Caki2 (cell line): ENCODE data around the gene APCDD1. TPM values are rescaled to one million over a fixed set of nuclear protein-coding genes. Genes with fewer than 3 reads are reported as not detected.

Source experiments
- DNase-seq: peaks from one replicate; pipeline ENCODE4 v3.0.0-alpha.2; 2015; ENCODE audit warnings: low read depth
- in situ Hi-C: cut with HindIII; loops from 2 replicates; pipeline ENCODE4 v1.10.0; 2016; ENCODE audit warnings: low sequenced_read_pairs, low pct_unique_long_range_greater_than_20kb, mixed read lengths
- total RNA-seq: library from RNA; depleted of rRNA; stranded (reverse); fragments of >200 nt; shearing (Covaris generic); gene quantifications from 2 replicates; pipeline ENCODE4 v1.2.3, GENCODE V29; 2014; ENCODE audit warnings: low replicate concordance

APCDD1 gene
- total RNA-seq, 1 experiment from 2014 or later: not detected

DNA sequence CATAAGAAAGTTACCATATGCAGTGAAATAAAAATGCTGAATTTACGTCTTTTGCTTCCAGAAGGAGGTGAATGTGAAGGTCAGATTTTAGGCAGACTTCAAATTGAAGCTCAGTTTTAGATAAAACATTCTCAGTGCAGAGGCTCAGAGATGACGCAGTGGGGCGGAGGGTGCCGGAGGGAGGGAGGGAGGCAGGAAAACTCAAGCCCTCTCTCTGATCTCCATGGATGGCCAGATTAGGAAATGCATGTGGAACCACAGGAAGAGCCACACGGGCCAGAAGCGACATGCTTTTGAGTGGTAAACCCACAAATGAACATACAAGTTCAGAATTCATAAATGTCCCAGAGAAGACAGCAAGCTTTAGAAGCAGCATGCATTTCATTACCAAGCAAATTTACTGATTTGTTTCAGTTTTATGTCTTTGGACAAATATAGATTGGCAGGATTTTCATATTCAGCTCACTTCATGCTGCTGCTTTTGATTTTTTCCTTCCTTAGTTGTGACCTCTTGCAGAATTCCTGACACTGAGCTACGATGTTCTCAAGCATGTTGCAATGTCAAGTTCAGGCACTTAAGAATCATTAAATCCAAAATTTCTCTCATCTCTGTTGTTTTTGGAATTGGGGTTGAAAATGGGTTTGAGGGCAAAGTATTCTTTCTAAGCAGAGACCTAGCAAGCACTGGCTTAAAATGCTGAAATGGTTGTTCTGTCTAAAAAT is 29.7 kb upstream of the APCDD1 start:
- in situ Hi-C loops: no loop called here
- no peak for DNase-seq

DNA sequence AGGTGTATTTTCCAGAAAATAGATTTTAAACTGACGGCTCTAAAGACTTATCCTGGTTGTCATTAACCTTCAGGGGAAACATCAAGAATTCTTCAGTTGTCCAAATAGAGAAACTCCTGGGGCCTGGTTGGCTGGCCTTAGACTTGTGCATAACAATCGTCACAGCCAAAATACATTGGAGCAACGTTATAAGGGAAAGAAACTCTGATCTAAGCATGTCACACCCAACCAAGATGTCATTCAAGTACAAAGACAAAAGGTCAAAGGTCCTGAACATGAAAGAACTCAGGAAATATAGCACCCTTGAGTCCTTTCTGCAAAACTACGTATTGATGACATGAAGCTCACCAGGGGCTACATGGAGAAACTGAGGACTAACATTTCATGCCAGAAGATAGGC is 23.8 kb upstream of the APCDD1 start:
- in situ Hi-C loops: no loop called here
- DNase-seq: no peak

DNA sequence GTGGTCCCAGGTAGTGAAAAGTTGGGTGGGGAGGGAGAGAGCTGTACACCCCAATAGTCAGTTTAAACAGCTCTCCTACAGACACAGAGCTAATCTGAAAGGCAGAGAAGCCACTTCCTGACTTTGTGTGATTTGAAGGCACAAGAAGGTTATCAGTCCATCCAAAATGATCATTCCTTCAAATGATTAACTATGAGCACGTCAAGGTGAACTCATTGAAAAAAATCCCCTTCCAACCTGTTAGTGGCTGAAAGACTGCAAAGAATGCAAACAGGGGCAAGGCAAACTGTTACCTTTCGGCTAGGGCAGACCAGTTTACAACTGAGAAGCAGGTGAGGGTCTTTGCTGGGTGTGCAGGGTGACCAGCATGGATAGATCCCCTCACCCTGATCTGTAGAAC is 22.8 kb upstream of the APCDD1 start:
- DNase-seq: no peak
- in situ Hi-C loops: no loop called here

DNA sequence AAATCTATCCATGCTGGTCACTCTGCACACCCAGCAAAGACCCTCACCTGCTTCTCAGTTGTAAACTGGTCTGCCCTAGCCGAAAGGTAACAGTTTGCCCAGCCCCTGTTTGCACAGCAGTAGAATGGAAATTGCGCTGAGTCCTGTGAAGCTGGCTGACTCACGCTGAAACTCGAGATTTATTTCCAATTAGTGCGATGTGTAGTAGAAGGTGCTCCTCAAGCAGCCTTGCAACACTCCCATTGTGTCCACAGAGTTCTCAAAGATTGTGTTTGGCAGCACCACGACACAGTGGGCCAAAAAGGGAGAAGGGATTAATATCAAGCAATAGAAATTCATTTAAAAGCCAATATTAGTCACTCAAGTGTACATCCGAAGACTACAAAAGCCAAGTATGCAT is 21.7 kb upstream of the APCDD1 start:
- in situ Hi-C loops: no loop called here
- no peak for DNase-seq

DNA sequence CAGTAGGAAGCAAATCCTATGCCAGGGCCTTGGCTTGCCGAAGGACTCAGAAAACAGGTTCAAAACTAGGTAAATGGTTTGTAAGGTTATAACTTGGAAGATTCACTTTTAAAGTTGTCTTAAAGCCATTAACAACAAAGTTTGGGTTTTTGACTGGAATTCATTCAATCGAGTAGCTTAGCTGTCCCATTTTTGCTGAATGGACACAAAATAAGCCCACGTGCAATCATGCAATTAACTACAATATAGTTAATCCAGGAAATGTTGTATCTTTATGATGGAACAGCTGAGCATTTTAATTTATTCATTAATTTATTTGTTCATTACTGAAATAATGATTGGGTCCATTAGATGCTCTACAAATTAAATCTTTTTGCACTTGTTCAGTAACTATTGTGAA is 18.3 kb upstream of the APCDD1 start:
- DNase-seq: no peak
- in situ Hi-C loops: no loop called here

DNA sequence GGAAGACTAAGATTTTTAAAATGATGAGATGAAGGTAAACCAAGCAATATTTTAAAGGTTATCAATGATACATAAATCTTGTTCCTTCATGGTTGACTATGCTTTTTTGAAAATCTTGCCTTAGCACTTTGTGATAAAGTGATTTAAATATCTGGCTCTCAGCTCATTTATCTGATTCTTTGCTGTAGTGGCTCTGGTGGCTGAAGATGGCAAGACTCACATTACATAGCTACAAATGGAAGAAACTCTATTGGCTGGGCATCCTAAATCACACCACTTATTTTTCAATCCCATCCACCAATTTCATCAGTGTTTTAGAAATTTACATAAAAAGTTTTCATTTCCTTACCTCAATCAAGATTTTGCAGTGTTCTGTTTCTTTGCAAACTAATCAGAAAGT is 16.6 kb upstream of the APCDD1 start:
- DNase-seq: no peak
- in situ Hi-C loops: no loop called here

DNA sequence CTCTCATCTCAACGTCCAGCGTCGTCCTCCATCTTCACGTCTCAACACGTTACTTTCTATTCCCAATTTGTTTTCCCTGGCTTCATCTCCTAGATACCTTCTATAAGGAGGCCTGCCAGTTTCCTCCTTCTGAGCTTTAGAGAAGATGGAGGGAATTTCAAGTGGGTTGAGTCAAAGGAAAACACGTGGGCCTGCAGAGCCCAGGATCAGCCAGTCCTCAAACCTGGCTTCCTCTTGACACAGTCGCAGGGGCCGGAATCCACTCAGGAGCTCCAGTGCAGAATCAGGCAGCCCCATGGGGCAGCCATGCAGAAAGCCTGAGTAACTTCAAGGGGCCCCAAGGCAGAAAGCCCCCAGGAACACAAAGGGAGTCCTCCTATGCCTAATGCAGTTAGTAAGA is 14.5 kb upstream of the APCDD1 start:
- in situ Hi-C loops: no loop called here
- no peak for DNase-seq

DNA sequence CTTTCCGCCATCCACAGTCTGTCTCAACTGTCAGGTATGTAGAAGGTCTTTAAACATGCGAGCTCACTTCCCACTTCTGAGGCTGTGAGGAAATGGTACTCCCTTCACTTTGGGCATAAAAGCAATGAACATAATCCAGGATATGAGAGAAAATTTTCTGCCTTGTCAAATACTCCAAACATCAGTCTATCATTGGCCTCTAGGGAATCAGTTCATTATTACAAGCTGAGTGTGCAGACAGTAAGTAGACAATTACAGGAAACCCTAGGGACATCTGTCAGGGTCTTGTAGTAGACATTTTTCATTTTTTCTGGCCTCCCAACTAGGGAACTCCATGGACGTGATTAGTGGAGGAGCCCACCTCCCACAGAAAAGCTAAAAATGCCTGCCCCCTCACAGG is 13.6 kb upstream of the APCDD1 start:
- in situ Hi-C loops: no loop called here
- DNase-seq: no peak

DNA sequence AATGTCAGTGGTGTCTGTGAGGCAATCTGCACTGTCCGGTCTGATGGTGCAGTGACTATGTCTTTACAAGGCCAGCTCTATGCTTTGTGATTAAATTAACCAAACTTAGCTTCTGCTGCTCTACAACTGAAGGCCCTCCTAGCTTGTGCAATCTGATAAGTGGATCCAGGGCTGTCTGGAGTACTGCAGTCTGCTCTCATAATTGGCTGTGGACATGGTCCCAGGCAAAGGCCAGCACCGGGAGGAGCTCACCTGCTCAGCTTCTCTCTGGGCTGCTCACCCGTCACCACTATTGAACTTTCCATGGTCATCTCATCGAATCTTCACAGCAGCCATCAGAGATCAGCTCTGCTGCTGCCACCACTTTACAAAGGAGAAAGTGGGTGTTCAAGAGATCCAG is 13.0 kb upstream of the APCDD1 start:
- in situ Hi-C loops: no loop called here
- no peak for DNase-seq

DNA sequence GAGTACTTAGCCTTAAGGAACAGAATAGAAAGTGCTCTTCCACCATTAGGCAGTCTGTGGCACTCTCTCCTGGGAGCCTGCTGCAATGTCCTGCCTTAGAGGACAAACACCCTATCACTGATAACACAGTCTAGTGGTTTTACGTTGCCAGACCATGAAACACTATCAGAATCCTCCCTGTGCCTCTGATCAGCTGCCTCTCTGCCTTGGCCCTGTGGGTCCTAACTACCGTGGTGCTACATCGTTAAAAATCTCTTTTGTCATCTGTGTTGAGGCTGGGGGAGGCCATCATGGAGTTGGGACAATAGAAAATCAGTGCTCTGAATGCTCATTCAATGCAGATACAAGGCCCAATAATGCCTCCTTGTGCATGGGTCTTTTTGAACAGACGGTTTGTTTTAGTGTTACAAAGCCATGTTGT is 11.9 kb upstream of the APCDD1 start:
- in situ Hi-C loops: no loop called here
- DNase-seq: no peak

DNA sequence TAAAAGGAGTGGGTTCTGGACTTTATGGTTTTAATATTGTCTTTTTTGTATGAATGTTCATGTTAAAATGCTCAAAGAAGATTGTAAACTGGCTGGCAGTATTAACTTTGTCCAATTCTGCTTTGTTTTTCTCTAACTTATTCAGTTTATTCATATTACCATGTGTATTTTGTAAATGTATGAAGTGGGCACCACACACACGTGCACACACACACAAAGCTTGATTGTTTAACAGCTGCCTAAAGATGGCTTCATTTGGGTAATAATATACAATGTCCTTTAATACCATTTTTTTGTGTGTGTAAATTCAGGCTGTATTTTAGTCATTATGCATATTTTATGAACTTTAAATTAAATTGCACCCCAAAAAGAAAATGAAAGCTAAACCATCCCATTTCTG is 11.4 kb upstream of the APCDD1 start:
- no peak for DNase-seq
- in situ Hi-C loops: no loop called here

DNA sequence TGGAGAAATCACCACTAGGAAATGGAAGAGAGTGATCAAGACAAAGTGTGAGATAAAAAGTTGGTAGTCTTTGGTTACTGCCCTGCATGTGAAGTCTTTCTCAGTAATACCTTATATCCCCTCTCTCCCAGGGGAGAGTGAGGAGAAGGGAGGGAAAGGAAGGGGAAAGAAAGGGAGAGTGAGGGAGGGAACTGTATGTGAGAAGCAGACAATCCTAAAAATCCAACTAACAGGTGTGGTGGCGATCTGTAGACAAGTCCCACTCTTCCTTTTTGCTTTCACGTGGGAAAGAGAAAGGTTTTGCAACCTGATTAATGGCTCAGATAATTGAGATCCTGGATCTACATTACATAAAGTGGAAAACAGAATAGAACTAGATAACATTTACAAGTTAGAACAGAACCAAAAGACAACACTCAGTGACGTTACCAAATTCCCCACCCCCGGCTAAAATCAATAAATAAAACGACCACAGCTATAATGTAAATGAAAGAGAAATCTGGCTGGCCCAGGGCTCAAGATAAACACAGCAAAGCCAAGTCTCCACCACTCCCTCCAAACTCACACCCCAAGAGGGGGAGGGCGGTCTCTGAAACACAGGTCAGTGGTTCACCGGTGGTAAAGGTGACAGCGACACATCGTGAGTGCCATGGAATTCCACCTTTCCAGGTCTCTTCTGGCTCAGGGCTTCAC is 10.0 kb upstream of the APCDD1 start:
- in situ Hi-C loops: no loop called here
- DNase-seq: no peak

DNA sequence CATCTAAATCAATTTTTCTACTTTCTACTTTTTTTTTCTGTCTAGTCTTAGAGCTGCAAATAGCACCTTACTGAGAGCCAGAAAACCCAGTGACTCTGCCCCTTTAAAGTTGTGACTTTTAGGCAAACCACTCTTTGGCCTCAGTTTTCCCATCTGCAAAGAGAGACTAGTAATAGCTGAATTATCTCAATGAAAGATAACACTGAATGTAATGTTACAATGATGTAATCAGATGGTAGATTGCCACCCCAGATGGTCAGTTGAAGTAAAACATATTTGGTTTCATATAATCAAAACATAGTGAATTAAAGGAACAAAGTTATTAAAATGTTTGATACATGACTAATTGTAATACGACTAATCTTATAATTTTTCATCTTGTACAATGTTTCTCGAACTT is 5.0 kb upstream of the APCDD1 start:
- in situ Hi-C loops: no loop called here
- DNase-seq: no peak

DNA sequence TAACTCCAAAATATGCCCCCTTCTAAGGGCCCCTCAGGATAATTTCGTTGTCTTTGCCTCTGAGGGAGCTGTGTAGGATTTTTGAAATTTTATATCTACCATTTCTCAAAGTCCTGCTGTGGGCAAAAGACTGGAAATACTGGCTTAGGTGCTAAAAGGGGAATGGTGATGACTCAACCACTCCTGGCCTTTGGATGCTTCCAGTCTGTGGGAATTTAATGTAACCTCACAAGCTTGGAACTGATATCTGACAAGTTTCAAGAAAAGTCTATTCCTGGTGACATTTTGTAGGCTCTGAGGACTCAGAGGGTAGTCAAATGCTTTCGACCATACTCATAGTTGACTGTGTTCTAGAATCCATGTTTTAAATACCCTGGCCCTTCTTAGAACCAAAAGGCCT is 3.4 kb upstream of the APCDD1 start:
- in situ Hi-C loops: no loop called here
- no peak for DNase-seq

DNA sequence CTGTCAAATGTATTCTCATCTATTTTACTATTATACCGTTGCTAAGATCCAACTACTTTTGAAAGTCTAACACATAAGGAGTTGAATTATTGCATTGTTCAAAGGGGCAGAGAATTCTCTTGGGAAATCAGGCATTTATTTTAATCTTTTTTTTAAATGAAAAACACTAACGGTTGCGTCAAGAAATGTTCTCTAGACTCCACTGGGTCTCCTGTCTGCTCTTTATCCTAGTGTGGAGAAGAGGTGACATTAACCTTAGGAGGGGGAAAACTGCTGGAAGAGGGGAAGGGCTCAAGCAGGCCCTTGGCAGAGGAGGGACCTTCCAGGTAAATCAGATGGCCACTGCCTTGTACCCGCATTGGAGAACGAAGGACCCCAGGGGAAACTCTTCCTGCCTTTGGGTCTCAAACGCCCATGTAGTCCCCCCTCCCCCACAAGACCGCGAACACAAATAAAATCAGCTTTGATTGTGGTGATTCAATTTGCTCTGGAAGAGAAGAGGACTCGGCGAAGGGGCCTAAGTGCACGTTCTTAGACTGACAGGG is 1.1 kb upstream of the APCDD1 start:
- no peak for DNase-seq
- in situ Hi-C loops: no loop called here

DNA sequence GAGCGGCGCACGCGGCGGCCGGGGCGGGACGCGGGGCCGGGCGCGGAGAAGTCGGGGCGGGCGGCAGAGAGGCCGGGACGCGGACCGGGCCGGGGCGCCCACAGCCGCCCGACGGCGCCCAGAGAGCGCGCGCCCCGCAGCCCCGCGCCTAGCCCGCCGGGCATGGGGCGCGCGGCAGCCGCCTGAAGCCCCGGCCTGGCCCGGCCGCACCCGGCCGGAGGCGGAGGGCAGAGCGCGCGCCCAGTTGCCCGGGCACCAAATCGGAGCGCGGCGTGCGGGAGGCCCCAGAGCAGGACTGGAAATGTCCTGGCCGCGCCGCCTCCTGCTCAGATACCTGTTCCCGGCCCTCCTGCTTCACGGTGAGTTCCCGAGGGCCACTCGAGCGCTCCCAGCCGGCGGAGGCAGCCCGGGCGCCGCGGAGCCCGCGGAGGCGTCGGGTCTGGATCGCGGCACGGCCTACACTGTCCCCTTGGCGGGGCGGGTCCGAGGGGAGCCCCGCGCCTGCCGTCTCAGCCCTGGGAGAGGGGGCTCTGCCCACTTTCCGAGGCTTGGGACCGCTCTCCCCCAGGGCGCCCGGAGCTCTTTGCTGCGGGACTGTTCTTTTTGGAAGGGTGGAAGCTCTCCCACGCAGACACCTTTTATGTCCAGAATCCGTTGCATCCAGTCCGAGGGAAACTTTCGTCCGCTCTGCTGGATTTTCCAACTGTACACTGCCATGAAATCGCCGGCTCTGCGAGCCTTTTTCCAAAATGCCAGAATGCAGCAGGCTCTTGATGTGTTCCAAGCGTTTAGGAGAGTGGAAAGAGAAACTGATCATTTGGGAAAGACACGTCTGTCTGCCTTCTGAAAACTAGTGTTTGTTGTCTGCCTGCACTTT is 484 bp downstream of the APCDD1 start:
- DNase-seq: no peak
- in situ Hi-C loops: no loop called here

DNA sequence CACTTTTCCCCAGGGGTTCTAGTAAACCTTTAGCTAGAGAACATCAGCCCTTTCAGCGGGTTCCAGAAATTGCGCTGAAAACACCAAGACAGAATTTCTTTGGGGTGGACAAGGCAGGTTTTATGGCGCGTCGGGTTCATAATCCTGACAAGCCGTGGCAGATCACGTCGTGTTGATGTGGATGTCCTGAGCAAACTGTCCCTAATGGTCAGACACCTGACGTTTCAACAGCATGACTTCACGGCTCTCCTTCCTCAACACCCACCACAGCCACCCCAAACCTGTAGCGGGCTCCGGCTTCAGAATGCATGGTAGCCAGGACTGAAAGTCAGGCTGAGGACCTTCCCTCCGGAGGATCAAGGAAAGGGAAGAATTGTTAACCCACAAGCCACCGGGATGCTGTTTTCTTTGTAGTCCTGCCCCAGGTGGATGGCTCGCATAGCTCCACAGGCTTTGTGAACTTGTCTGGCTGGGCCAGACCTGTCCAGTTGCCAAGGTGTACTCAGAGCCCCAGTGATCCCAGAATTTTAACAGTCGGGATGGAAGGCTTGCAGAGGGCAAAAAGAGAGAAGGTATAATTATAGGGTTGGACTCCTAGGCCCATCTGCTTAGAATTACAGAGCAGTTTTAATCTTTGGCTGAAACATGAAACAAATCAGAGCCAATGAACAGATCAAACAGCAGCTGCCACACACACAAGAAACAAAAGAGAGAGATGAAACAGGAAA is 1.5 kb downstream of the APCDD1 start:
- in situ Hi-C loops: no loop called here
- DNase-seq: no peak

DNA sequence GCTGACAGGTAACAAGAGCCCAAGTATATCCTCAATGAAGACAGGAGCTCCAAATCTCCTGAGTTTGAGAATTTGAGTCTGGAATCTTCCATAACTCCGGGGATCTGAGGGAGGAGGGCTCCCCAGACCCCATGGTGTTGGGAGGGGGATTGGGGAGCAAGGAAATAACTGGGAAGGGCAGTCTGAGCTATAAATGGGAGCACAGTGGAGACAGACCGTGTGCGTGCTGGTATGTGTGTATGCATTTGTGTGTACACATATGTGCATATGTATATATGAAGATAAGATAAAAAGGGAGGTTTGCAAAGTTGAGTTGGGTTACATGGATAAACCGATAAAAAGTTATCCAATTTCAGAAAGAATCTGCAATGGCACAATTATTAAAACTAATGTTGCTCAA is 2.3 kb downstream of the APCDD1 start:
- in situ Hi-C loops: no loop called here
- no peak for DNase-seq
